Endothelial cell of umbilical vein (primary cell): Measurements from ENCODE around the gene EIF5B. TPM values are rescaled to one million over a fixed set of nuclear protein-coding genes. Genes with fewer than 3 reads are reported as not detected.

Source experiments
- BruUV-seq: library from RNA; stranded (reverse); fragments of 400-500 nt; replicated peaks from 2 replicates; lab custom pipeline; 2021; lab: Mats Ljungman, UMichigan
- CTCF ChIA-PET: fragments of 300-600, 350-600 bp; sonication (Branson Sonifier 250); formaldehyde crosslinking; loops from one replicate; lab custom pipeline; 2021; ENCODE audit warnings: antibody characterized with exemption, inconsistent platforms; lab: Charles Lee
- POLR2A ChIA-PET: fragments of 300-600, 350-600 bp; sonication (Branson Sonifier 250); formaldehyde crosslinking; loops from one replicate; lab custom pipeline; 2021; ENCODE audit warnings: antibody characterized with exemption, inconsistent platforms; lab: Charles Lee
- DNase-seq: peaks from one replicate; pipeline ENCODE4 v3.0.0-alpha.2; 2011; ENCODE audit warnings: low read depth, low spot score
- FAIRE-seq: peaks from 2 replicates; lab custom pipeline; 2011; peaks lifted over from hg19 to GRCh38; lab: Jason Lieb, UNC
- H2AFZ ChIP-seq: 2 replicates; pipeline ENCODE4 v1.6.0; 2012; ENCODE audit warnings: low read depth, low read length, control low read depth, inconsistent platforms
- H3K27ac ChIP-seq: 2 replicates; pipeline ENCODE4 v1.5.1; 2011; ENCODE audit warnings: low read depth, mild to moderate bottlenecking, control low read depth, low read length, moderate library complexity; ENCODE audit not compliant: insufficient read depth
- H3K27me3 ChIP-seq, 2 experiments: 2 replicates each; pipeline versions ENCODE4 v1.6.0 to v1.6.1; 2011; ENCODE audit warnings: low read length in 2 of 2, mixed read lengths in 1 of 2; ENCODE audit not compliant: control insufficient read depth in 2 of 2, insufficient read depth in 2 of 2
- H3K36me3 ChIP-seq, 2 experiments: 2 replicates in 1 of 2; 3 replicates in 1 of 2; pipeline ENCODE4 v1.5.1; 2011; ENCODE audit warnings: low read length in 2 of 2, mild to moderate bottlenecking in 1 of 2, moderate library complexity in 1 of 2; ENCODE audit not compliant: control insufficient read depth in 2 of 2, insufficient read depth in 2 of 2; ENCODE audit errors: extremely low read depth in 1 of 2
- H3K4me1 ChIP-seq: 3 replicates; pipeline ENCODE4 v1.5.1; 2011; ENCODE audit warnings: mild to moderate bottlenecking, low read length; ENCODE audit not compliant: control insufficient read depth, insufficient read depth; ENCODE audit errors: extremely low read depth
- H3K4me2 ChIP-seq: 2 replicates; pipeline ENCODE4 v1.6.1; 2011; ENCODE audit warnings: low read length, control low read depth, mixed read lengths; ENCODE audit not compliant: insufficient read depth
- H3K4me3 ChIP-seq, 3 experiments: fragments of 200-600 bp in 1 of 3; sonication (generic), shearing (Covaris generic) in 1 of 3; replicated peaks in 1 of 3; 2 replicates each; pipeline ENCODE4 v1.5.1; 2011 to 2016; ENCODE audit warnings: control low read depth in 3 of 3, low read length in 3 of 3, mild to moderate bottlenecking in 2 of 3, inconsistent platforms in 1 of 3, low read depth in 1 of 3, moderate library complexity in 1 of 3; ENCODE audit not compliant: insufficient read depth in 1 of 3
- H3K79me2 ChIP-seq: 2 replicates; pipeline ENCODE4 v1.6.0; 2012; ENCODE audit warnings: low read length, inconsistent platforms; ENCODE audit not compliant: control insufficient read depth, insufficient read depth
- H3K9ac ChIP-seq: replicated peaks from 2 replicates; pipeline ENCODE3; 2011; ENCODE audit warnings: low read length, control low read depth; ENCODE audit not compliant: insufficient read depth; ENCODE audit errors: extremely low read depth
- H3K9me1 ChIP-seq: replicated peaks from 3 replicates; pipeline ENCODE4 v1.6.0; 2011; ENCODE audit warnings: mild to moderate bottlenecking, low read length; ENCODE audit not compliant: control insufficient read depth, insufficient read depth; ENCODE audit errors: extremely low read depth
- H3K9me3 ChIP-seq: replicated peaks from 2 replicates; pipeline ENCODE4 v1.5.1; 2012; ENCODE audit warnings: low read length, inconsistent platforms; ENCODE audit not compliant: control insufficient read depth, insufficient read depth
- H4K20me1 ChIP-seq: replicated peaks from 2 replicates; pipeline ENCODE3; 2011; ENCODE audit warnings: mild to moderate bottlenecking, low read length; ENCODE audit not compliant: control insufficient read depth, insufficient read depth; ENCODE audit errors: extremely low read depth
- EZH2 ChIP-seq: IDR thresholded peaks from 2 replicates; pipeline ENCODE4 v1.6.1; 2012; ENCODE audit warnings: borderline replicate concordance, low read depth, mild to moderate bottlenecking, moderate library complexity, low read length, inconsistent platforms; ENCODE audit not compliant: severe bottlenecking
- FOS ChIP-seq: IDR thresholded peaks from 2 replicates; pipeline ENCODE4 v1.6.1; 2011; ENCODE audit warnings: mild to moderate bottlenecking, low read length, moderate library complexity, borderline replicate concordance; ENCODE audit not compliant: insufficient read depth
- GATA2 ChIP-seq: IDR thresholded peaks from 2 replicates; pipeline ENCODE4 v1.7.0; 2011; ENCODE audit warnings: low read depth, mild to moderate bottlenecking, moderate library complexity, mixed read lengths, low read length; ENCODE audit not compliant: insufficient read length, insufficient read depth
- JUN ChIP-seq: IDR thresholded peaks from 2 replicates; pipeline ENCODE4 v1.6.1; 2011; ENCODE audit warnings: borderline replicate concordance, low read depth; ENCODE audit not compliant: insufficient read length, insufficient read depth
- MAX ChIP-seq: IDR thresholded peaks from 2 replicates; pipeline ENCODE4 v1.6.1; 2011; ENCODE audit not compliant: insufficient read depth, insufficient read length
- MYC ChIP-seq: IDR thresholded peaks from one replicate; pipeline ENCODE4 v1.6.1; 2011; ENCODE audit warnings: mild to moderate bottlenecking, low read depth, low read length
- POLR2A ChIP-seq: IDR thresholded peaks from 2 replicates; pipeline ENCODE4 v1.6.1; 2012; ENCODE audit warnings: low read depth, mild to moderate bottlenecking, control low read depth, low read length
- POLR2AphosphoS5 ChIP-seq: IDR thresholded peaks from 2 replicates; pipeline ENCODE4 v1.6.1; 2012; ENCODE audit warnings: low read depth, mild to moderate bottlenecking, control low read depth, low read length, moderate library complexity; ENCODE audit not compliant: insufficient read depth
- dilution Hi-C: fragments of 300-500 bp; cut with MboI; formaldehyde crosslinking; loops from one replicate; pipeline ENCODE4 v1.15.0; 2019; ENCODE audit warnings: low sequenced_read_pairs; ENCODE audit not compliant: extremely low pct_ligation_motif_present
- intact Hi-C: fragments of 100-400 bp; cut with micrococcal nuclease; formaldehyde crosslinking; loops from one replicate; pipeline ENCODE4 v1.10.0; 2022
- polyA plus RNA-seq, 4 experiments: library from polyadenylated mRNA; depleted of rRNA in 3 of 4; stranded (reverse) in 3 of 4; unstranded in 1 of 4; fragments of >200 nt; gene quantifications; 2 replicates each; pipeline versions ENCODE4 v1.2.1 to v1.2.3, GENCODE V29; 2011 to 2012; ENCODE audit warnings: missing spikeins in 1 of 4
- total RNA-seq: library from RNA; stranded (reverse); gene quantifications from 2 replicates; pipeline ENCODE4 v1.2.3, GENCODE V29; 2021
- TF ChIP-seq, protein P1 (sequence below), 2 donors: IDR thresholded peaks; 1 replicate in 1 of 2; 2 replicates in 1 of 2; pipeline ENCODE4 v1.5.1; 2011; ENCODE audit warnings: low read length in 2 of 2, mild to moderate bottlenecking in 2 of 2, moderate library complexity in 2 of 2, control low read depth in 1 of 2, inconsistent platforms in 1 of 2, low read depth in 1 of 2; ENCODE audit not compliant: insufficient read depth in 1 of 2; ENCODE audit errors: extremely low read depth in 1 of 2

EIF5B gene
- total and polyA plus RNA-seq, 2 donors (not counting 3 experiments of a cell fraction or from before 2014, with no cell fraction given): 10.1 to 54.5 TPM

DNA sequence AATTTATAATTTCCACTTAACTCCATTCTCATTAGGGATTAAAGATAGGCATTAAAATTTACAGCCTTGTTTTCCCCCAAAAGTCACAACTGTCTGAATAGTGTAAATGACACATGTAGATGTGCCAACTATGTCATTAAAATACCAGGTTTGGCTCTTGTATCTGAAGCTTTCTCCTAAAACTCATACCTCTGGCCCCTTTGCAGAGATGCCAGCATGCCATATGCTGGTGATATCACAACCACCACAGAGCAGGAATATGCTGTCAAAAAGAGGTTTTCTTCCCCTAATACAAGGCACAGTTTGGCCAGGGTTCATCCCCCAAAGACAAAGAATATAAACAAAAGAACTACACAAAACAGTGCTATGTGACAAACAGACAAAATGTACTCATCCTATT is 87.2 kb downstream of the EIF5B start:
- Histone ChIP-seq H3K27ac (peak overlapping the region; percentile 36), H3K4me3 (no peak overlapping the region), H4K20me1 (no peaks in the 10 kb centered on the region), H3K9ac (no peak overlapping the region), H3K9me1 (no peaks in the 10 kb centered on the region), H3K27me3 (no peaks in the 10 kb centered on the region), H3K4me2 (no peak overlapping the region), H2AFZ (no peak overlapping the region), H3K9me3 (no peaks in the 10 kb centered on the region), H3K36me3 (peaks cover 17 to 36% of the 10 kb centered on the region in 2 experiments), H3K4me1 (peaks cover 16% of the 10 kb centered on the region), H3K79me2 (peaks cover 15% of the 10 kb centered on the region)
- POLR2A ChIA-PET: no interaction called here
- intact Hi-C loops: loop anchor here (5.0 kb wide), 1 partner anchor 68 kb away; the partner anchor contains the start of gene REV1
- FAIRE-seq: no peak
- DNase-seq: no peak
- dilution Hi-C loops: no loop called here
- CTCF ChIA-PET: no interaction called here
- TF ChIP-seq FOS (no peak), POLR2AphosphoS5 (no peak), GATA2 (no peak), EZH2 (no peak), JUN (no peak), POLR2A (no peak), MAX (no peak), MYC (no peak)
- TF ChIP-seq, protein P1, sequence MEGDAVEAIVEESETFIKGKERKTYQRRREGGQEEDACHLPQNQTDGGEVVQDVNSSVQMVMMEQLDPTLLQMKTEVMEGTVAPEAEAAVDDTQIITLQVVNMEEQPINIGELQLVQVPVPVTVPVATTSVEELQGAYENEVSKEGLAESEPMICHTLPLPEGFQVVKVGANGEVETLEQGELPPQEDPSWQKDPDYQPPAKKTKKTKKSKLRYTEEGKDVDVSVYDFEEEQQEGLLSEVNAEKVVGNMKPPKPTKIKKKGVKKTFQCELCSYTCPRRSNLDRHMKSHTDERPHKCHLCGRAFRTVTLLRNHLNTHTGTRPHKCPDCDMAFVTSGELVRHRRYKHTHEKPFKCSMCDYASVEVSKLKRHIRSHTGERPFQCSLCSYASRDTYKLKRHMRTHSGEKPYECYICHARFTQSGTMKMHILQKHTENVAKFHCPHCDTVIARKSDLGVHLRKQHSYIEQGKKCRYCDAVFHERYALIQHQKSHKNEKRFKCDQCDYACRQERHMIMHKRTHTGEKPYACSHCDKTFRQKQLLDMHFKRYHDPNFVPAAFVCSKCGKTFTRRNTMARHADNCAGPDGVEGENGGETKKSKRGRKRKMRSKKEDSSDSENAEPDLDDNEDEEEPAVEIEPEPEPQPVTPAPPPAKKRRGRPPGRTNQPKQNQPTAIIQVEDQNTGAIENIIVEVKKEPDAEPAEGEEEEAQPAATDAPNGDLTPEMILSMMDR (IDR thresholded peaks at IDR 0.05; ENCODE audit: extremely low read depth in 1 of 2, insufficient read depth in 1 of 2, low read depth in 1 of 2, low read length in 2 of 2): no peak
- no TSS peak for BruUV-seq
